Measurements from ENCODE around the gene IGSF22. TPM values are rescaled to one million over a fixed set of nuclear protein-coding genes. Genes with fewer than 3 reads are reported as not detected.

The IGSF22 gene
- total RNA-seq, 1 donor from 2014 or later = 1.1 TPM

DNA sequence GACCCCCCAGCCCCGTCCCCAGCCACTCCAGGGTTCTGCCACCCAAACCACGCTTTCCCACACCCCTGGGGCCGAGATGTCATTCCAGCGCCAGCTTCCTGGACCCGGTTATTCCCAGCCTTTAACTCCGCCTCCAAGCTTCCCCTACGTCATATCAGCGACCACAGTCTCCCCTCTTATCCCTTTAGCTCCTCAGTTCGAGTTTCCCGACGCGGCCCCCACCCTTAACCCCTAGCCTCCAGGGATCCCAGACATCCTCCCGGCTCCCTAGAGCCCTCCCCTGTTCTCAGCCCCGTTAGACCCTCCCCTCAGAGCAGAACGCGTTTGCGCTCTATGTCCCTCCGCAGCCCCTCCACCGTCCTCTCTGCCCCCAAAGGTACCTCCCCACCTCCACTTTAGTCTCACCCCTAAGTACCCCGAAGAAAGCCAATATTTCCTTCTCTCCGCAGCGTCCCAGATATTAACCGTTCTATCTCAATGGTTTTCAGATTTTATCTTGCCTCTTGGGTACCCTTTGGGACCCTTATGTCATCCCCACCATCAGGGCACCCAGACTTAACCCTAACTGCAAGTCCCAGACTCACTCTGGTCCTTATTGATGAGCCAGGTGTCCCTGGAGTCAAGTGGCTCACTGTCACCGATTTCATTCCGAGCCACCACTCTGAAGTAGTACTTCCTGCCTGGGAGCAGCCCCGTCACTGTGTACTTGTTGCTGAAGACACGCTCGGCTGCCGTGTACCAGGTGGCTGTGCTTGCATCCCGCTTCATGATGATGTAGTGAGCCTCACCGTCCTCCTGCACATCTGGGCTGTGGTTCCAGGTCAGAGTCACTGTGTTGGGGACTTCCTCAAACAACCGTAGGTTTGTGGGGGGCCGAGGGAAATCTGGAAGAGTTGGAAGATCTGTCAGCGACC, 19.4 kb downstream of the IGSF22 start:
- DNase-seq = peak; percentile 50

DNA sequence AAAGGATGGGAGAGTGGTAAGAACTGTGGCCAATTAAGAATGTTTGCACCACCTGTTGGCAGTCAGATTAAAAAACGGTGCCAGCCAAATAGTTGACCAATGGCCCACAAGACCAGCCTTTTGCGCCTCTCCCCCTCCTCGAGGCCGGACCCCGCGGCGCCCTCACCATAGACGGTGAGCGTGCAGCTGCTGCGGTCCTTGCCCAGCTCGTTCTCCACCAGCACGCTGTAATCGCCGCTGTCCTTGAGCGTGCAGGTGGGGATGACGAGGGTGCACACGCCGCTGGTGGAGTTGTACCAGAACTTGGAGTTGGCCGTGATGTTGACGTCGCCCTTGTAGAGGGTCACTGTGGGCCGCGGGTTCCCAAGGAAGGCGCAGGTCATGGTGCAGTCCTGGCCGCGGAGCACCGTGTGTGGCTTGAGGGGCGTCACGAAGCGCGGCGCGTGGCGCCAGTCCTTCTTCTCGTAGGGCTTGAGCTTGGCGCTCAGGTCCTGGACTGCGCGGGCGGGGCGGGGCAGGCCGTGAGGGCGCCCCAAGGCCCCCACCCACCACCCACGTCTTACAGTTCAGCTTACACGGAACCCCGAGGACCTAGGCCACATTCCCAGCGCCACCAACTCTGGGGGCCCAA, 20.2 kb downstream of the IGSF22 start:
- H3K4me3 Mint-ChIP-seq (ENCODE audit: unreplicated experiment) = peak overlapping the region; percentile 59
- DNase-seq = no peak

More for the DNA sequence above, 19.4 kb downstream of the IGSF22 start:
- Mint-ChIP-seq H3K36me3 (ENCODE audit: unreplicated experiment) (no peaks in the 10 kb centered on the region), H3K27ac (ENCODE audit: unreplicated experiment) (peak overlapping the region; percentile 64), H3K27me3 (ENCODE audit: unreplicated experiment) (peaks cover 6% of the 10 kb centered on the region), H3K9me3 (ENCODE audit: unreplicated experiment) (peaks cover 2% of the 10 kb centered on the region), H3K4me1 (ENCODE audit: low read depth, unreplicated experiment) (peaks cover 3% of the 10 kb centered on the region), H3K4me3 (ENCODE audit: unreplicated experiment) (peak overlapping the region; percentile 70)
- TF ChIP-seq, protein P1, sequence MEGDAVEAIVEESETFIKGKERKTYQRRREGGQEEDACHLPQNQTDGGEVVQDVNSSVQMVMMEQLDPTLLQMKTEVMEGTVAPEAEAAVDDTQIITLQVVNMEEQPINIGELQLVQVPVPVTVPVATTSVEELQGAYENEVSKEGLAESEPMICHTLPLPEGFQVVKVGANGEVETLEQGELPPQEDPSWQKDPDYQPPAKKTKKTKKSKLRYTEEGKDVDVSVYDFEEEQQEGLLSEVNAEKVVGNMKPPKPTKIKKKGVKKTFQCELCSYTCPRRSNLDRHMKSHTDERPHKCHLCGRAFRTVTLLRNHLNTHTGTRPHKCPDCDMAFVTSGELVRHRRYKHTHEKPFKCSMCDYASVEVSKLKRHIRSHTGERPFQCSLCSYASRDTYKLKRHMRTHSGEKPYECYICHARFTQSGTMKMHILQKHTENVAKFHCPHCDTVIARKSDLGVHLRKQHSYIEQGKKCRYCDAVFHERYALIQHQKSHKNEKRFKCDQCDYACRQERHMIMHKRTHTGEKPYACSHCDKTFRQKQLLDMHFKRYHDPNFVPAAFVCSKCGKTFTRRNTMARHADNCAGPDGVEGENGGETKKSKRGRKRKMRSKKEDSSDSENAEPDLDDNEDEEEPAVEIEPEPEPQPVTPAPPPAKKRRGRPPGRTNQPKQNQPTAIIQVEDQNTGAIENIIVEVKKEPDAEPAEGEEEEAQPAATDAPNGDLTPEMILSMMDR (IDR thresholded peaks at IDR 0.05; ENCODE audit: partially characterized antibody, unreplicated experiment) = no peak

DNA sequence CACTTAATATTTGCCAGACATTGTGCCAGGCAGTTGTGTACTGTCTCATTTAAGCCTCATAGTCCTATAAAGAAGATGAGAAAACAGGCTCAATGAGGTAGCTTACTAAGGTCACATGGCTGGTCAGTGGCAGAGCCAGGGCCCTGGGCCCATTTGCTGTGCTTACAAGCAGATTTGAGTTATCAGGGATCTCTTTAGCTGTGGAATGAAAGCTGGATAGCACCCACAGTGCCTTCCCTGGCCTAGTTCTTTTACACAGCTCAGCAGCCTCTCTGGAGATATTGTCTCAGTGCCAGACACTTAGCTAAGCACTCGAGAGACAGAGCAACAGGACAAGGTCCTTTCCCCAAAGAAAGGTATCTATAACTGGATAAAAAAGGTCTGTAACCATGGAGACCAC, 21.3 kb downstream of the IGSF22 start:
- no peak overlapping the region for H3K4me3 Mint-ChIP-seq (ENCODE audit: unreplicated experiment)
- TF ChIP-seq, protein P1 (IDR thresholded peaks at IDR 0.05; ENCODE audit: partially characterized antibody, unreplicated experiment) = no peak

More for the DNA sequence above, 20.2 kb downstream of the IGSF22 start:
- TF ChIP-seq, protein P1 (IDR thresholded peaks at IDR 0.05; ENCODE audit: partially characterized antibody, unreplicated experiment) = no peak
- H3K9me3 Mint-ChIP-seq (ENCODE audit: unreplicated experiment) = peaks cover 2% of the 10 kb centered on the region
- H3K4me1 Mint-ChIP-seq (ENCODE audit: low read depth, unreplicated experiment) = peaks cover 3% of the 10 kb centered on the region
- no peaks in the 10 kb centered on the region for H3K36me3 Mint-ChIP-seq (ENCODE audit: unreplicated experiment)
- peaks cover 6% of the 10 kb centered on the region for H3K27me3 Mint-ChIP-seq (ENCODE audit: unreplicated experiment)
- H3K27ac Mint-ChIP-seq (ENCODE audit: unreplicated experiment) = no peak overlapping the region

DNA sequence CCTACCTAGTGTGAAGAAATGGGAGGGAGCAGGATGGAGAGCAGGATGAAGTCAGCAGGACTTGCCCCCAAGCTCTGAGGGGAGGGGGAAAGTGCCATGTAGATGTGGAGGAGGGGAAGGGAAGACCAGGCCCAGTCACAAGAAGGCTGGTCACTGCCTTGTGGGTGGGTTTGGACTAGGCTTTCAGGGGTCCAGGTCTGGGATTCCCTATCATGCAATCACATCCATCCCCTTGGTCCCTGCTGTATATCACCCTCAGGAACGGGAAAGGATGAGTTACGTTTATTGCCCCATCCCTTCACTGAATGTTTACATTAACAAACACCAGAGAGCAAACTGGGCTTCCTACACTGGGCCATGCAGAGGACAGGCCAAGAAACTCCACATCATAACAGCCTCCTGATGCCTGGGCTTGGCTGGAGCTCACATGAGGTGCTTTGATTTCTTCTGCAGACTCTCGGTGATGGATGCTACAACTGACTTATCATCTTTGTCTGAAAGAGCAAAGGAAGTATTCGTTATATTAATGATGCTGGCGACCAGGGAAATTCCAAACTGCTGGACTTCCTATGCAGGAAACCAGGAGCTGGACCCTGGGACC, 21.8 kb downstream of the IGSF22 start:
- Mint-ChIP-seq H3K4me1 (ENCODE audit: low read depth, unreplicated experiment) (peaks cover 3% of the 10 kb centered on the region), H3K9me3 (ENCODE audit: unreplicated experiment) (peaks cover 5% of the 10 kb centered on the region)

More for the DNA sequence above, 21.3 kb downstream of the IGSF22 start:
- Mint-ChIP-seq H3K27me3 (ENCODE audit: unreplicated experiment) (peaks cover 9% of the 10 kb centered on the region), H3K9me3 (ENCODE audit: unreplicated experiment) (peaks cover 2% of the 10 kb centered on the region), H3K4me1 (ENCODE audit: low read depth, unreplicated experiment) (peaks cover 3% of the 10 kb centered on the region), H3K27ac (ENCODE audit: unreplicated experiment) (no peak overlapping the region), H3K36me3 (ENCODE audit: unreplicated experiment) (no peaks in the 10 kb centered on the region)
- no peak for DNase-seq

More for the DNA sequence above, 21.8 kb downstream of the IGSF22 start:
- Mint-ChIP-seq H3K4me3 (ENCODE audit: unreplicated experiment) (no peak overlapping the region), H3K27ac (ENCODE audit: unreplicated experiment) (no peak overlapping the region), H3K27me3 (ENCODE audit: unreplicated experiment) (peaks cover 9% of the 10 kb centered on the region), H3K36me3 (ENCODE audit: unreplicated experiment) (no peaks in the 10 kb centered on the region)
- TF ChIP-seq, protein P1 (IDR thresholded peaks at IDR 0.05; ENCODE audit: partially characterized antibody, unreplicated experiment) = no peak
- no peak for DNase-seq

Data from glutamatergic neuron (in vitro differentiated cells).